GM12878 (cell line): Measurements from ENCODE around the gene ORAI3. TPM values are rescaled to one million over a fixed set of nuclear protein-coding genes. Genes with fewer than 3 reads are reported as not detected.

Experiments
- ATAC-seq: fragments of 200-7000 bp; cut with Tn5 transposase; 3 replicates; pipeline ENCODE4 v1.9.1; 2020; ENCODE audit warnings: mild to moderate bottlenecking, moderate library complexity
- BruUV-seq: library from RNA; stranded (reverse); fragments of 400-500 nt; replicated peaks from 2 replicates; lab custom pipeline; 2021; lab: Mats Ljungman, UMichigan
- CTCF ChIA-PET: fragments of 300-600 bp; sonication (Branson Sonifier 250); formaldehyde crosslinking; extraction: SDS; loops from one replicate; lab custom pipeline; 2021; ENCODE audit warnings: inconsistent platforms; lab: Yijun Ruan, JAX
- POLR2A ChIA-PET: fragments of 350-600 bp; formaldehyde crosslinking; extraction: SDS; loops from one replicate; lab custom pipeline; 2021; ENCODE audit warnings: inconsistent platforms; lab: Charles Lee
- RAD21 ChIA-PET: fragments of 300-600 bp; sonication (Branson Sonifier 250); formaldehyde crosslinking; loops from one replicate; lab custom pipeline; 2023; ENCODE audit warnings: antibody characterized with exemption; ENCODE audit not compliant: unreplicated experiment; lab: Charles Lee
- SMC1A ChIA-PET: fragments of 300-600 bp; sonication (Branson Sonifier 250); formaldehyde crosslinking; loops from one replicate; lab custom pipeline; 2023; ENCODE audit not compliant: unreplicated experiment, uncharacterized antibody; lab: Charles Lee
- DNase-seq: peaks from one replicate; pipeline ENCODE4 v3.0.0-alpha.2; 2011; ENCODE audit warnings: low read depth, low spot score
- FAIRE-seq: peaks from 3 replicates; lab custom pipeline; 2011; peaks lifted over from hg19 to GRCh38; lab: Jason Lieb, UNC
- H2AFZ ChIP-seq: 2 replicates; pipeline ENCODE4 v1.6.0; 2011; ENCODE audit warnings: low read depth, low read length, control low read depth; ENCODE audit not compliant: control insufficient read depth
- H3K27ac ChIP-seq: 2 replicates; pipeline ENCODE4 v1.5.1; 2011; ENCODE audit warnings: control low read depth; ENCODE audit not compliant: control insufficient read depth, insufficient read depth
- H3K27me3 ChIP-seq, 2 experiments: replicated peaks in 1 of 2; 2 replicates each; pipeline versions ENCODE4 v1.6.0 to v1.6.1; 2011; ENCODE audit warnings: low read length in 1 of 2; ENCODE audit not compliant: control insufficient read depth in 2 of 2, insufficient read depth in 2 of 2
- H3K36me3 ChIP-seq, 2 experiments: 2 replicates each; pipeline ENCODE4 v1.5.1; 2011; ENCODE audit warnings: low read length in 1 of 2; ENCODE audit not compliant: control insufficient read depth in 2 of 2, insufficient read depth in 2 of 2
- H3K4me1 ChIP-seq: 2 replicates; pipeline ENCODE4 v1.6.1; 2011; ENCODE audit warnings: mild to moderate bottlenecking, low read length, moderate library complexity, mixed read lengths; ENCODE audit not compliant: control insufficient read depth, insufficient read depth
- H3K4me2 ChIP-seq: 2 replicates; pipeline ENCODE4 v1.6.0; 2011; ENCODE audit warnings: control low read depth; ENCODE audit not compliant: control insufficient read depth, insufficient read depth
- H3K4me3 ChIP-seq: fragments of 200-600 bp; sonication (generic); 2 replicates; pipeline ENCODE4 v1.5.1; 2016
- H3K79me2 ChIP-seq: 2 replicates; pipeline ENCODE4 v1.6.0; 2011; ENCODE audit warnings: low read length; ENCODE audit not compliant: control insufficient read depth, insufficient read depth
- H3K9ac ChIP-seq: 2 replicates; pipeline ENCODE4 v1.8.0; 2011; ENCODE audit warnings: low read length, control low read depth, mixed read lengths; ENCODE audit not compliant: control insufficient read depth, insufficient read depth
- H3K9me3 ChIP-seq: replicated peaks from 3 replicates; pipeline ENCODE4 v1.5.1; 2011; ENCODE audit warnings: mild to moderate bottlenecking, low read length; ENCODE audit not compliant: control insufficient read depth, insufficient read depth
- H4K20me1 ChIP-seq: 2 replicates; pipeline ENCODE4 v1.6.0; 2011; ENCODE audit not compliant: control insufficient read depth, insufficient read depth
- FOXK2 ChIP-seq: fragments of 450-650 bp; IDR thresholded peaks from 2 replicates; pipeline ENCODE4 v1.6.1; 2017; ENCODE audit warnings: mild to moderate bottlenecking, moderate library complexity
- HDGF ChIP-seq: fragments of 450-650 bp; IDR thresholded peaks from 2 replicates; pipeline ENCODE4 v1.6.1; 2016; ENCODE audit warnings: antibody characterized with exemption
- IRF3 ChIP-seq: fragments of 450-650 bp; IDR thresholded peaks from 2 replicates; pipeline ENCODE4 v1.6.1; 2014; ENCODE audit warnings: mild to moderate bottlenecking
- JUNB ChIP-seq: IDR thresholded peaks from 2 replicates; pipeline ENCODE4 v1.6.1; 2016; ENCODE audit warnings: antibody characterized with exemption, mild to moderate bottlenecking
- MTA3 ChIP-seq: IDR thresholded peaks from 2 replicates; pipeline ENCODE4 v1.6.1; 2012; ENCODE audit warnings: low read length, inconsistent platforms, borderline replicate concordance
- NFYA ChIP-seq: IDR thresholded peaks from 2 replicates; pipeline ENCODE4 v1.6.1; 2011; ENCODE audit warnings: low read depth, mild to moderate bottlenecking, low read length, improper control_type of control experiment, borderline replicate concordance
- PML ChIP-seq: IDR thresholded peaks from 2 replicates; pipeline ENCODE4 v1.6.1; 2012; ENCODE audit warnings: low read length, inconsistent platforms
- POLR2A ChIP-seq: IDR thresholded peaks from 2 replicates; pipeline ENCODE4 v1.6.1; 2011; ENCODE audit warnings: low read depth, mild to moderate bottlenecking, low read length
- POLR2AphosphoS5 ChIP-seq: IDR thresholded peaks from 2 replicates; pipeline ENCODE4 v1.6.1; 2011; ENCODE audit warnings: mild to moderate bottlenecking, low read length, inconsistent platforms
- RBBP5 ChIP-seq: fragments of 200-600 bp; sonication (generic); conservative IDR thresholded peaks from 2 replicates; pipeline ENCODE4 v1.6.1; 2016
- RELB ChIP-seq: fragments of 450-650 bp; IDR thresholded peaks from 2 replicates; pipeline ENCODE4 v1.6.1; 2017; ENCODE audit warnings: low read depth, mild to moderate bottlenecking, moderate library complexity
- SKIL ChIP-seq: fragments of 450-650 bp; IDR thresholded peaks from 2 replicates; pipeline ENCODE4 v1.6.1; 2017; ENCODE audit warnings: mild to moderate bottlenecking, low read depth, inconsistent platforms; ENCODE audit not compliant: poor library complexity, severe bottlenecking
- SPI1 ChIP-seq: IDR thresholded peaks from 2 replicates; pipeline ENCODE4 v1.6.1; 2011; ENCODE audit warnings: low read depth, mild to moderate bottlenecking, low read length, moderate library complexity, borderline replicate concordance; ENCODE audit not compliant: insufficient read depth
- SUZ12 ChIP-seq: fragments of 200-600 bp; sonication (generic); IDR thresholded peaks from one replicate; pipeline ENCODE4 v1.6.1; 2018; ENCODE audit warnings: antibody characterized with exemption, mild to moderate bottlenecking; ENCODE audit not compliant: unreplicated experiment
- WRNIP1 ChIP-seq: IDR thresholded peaks from 2 replicates; pipeline ENCODE4 v1.6.1; 2011; ENCODE audit warnings: low read depth, low read length, improper control_type of control experiment, borderline replicate concordance
- ZBTB4 ChIP-seq: fragments of 450-650 bp; formaldehyde crosslinking; IDR thresholded peaks from 2 replicates; pipeline ENCODE4 v1.4.0; 2022; ENCODE audit warnings: mild to moderate bottlenecking, moderate library complexity
- WGBS: methylation state at CpG from one replicate; pipeline ENCODE4 v1.1.6; 2016; ENCODE audit warnings: low lambda C conversion rate; ENCODE audit not compliant: insufficient replicate concordance, insufficient coverage; ENCODE audit errors: missing lambda C conversion rate; 5-methylcytosine and 5-hydroxymethylcytosine counted together
- in situ Hi-C: fragments of 300-500 bp; cut with MboI; formaldehyde crosslinking; loops from 9 replicates; pipeline ENCODE4 v1.14.3; 2018; ENCODE audit warnings: mixed read lengths
- intact Hi-C: fragments of 100-400 bp; cut with micrococcal nuclease; formaldehyde crosslinking; loops from one replicate; pipeline ENCODE4 v1.14.2; 2022; ENCODE audit not compliant: unreplicated experiment
- polyA plus RNA-seq, 11 experiments: library from polyadenylated mRNA; depleted of rRNA in 4 of 11; unstranded in 6 of 11; stranded (reverse) in 5 of 11; fragments of >200 nt; fragmentation: Nextera tagmentation in 4 of 11; fragmentation: Illumina TruSeq in 1 of 11; extraction: Ambion mirVana in 4 of 11; extraction: Trizol in 1 of 11; gene quantifications; 1 replicate in 1 of 11; 2 replicates in 10 of 11; pipeline versions ENCODE4 v1.2.1 to v1.2.3, GENCODE V29; 2011 to 2016; ENCODE audit warnings: inconsistent platforms in 2 of 11, missing spikeins in 2 of 11, low read depth in 1 of 11
- total RNA-seq, 4 experiments: library from RNA; depleted of rRNA in 3 of 4; stranded (reverse); fragments of >200 nt in 3 of 4; fragmentation: Illumina TruSeq in 1 of 4; extraction: Trizol in 1 of 4; gene quantifications; 2 replicates each; pipeline versions ENCODE4 v1.2.1 to v1.2.3, GENCODE V29; 2013 to 2021

The ORAI3 gene
- total and polyA plus RNA-seq, 10 of the 15 experiments (the other 5 are each of a cell fraction or from before 2014, with no cell fraction given): 3.4 to 21.9 (median 16.2) TPM

- in situ Hi-C loops: no loop called here
- SMC1A ChIA-PET: interaction anchor here (1.2 to 1.3 kb wide), 2 partner anchors 9 to 15 kb away, joined by 3 to 5 read pairs; no protein-coding TSS in a partner anchor
- H3K36me3 ChIP-seq: peaks cover 0 to 9% of the 10 kb centered on the region in 2 experiments
- no peaks in the 10 kb centered on the region for H3K27me3 ChIP-seq
- no peak overlapping the region for H3K4me2 ChIP-seq
- H3K27ac ChIP-seq: no peak overlapping the region
- no peaks in the 10 kb centered on the region for H3K9me3 ChIP-seq
- peaks cover 5% of the 10 kb centered on the region for H3K79me2 ChIP-seq
- no peaks in the 10 kb centered on the region for H4K20me1 ChIP-seq
- no peak for ATAC-seq
- POLR2A ChIA-PET: interaction anchor here (0.6 kb wide), 1 partner anchor 28 kb away, joined by 4 read pairs; no protein-coding TSS in a partner anchor
- no peak overlapping the region for H3K9ac ChIP-seq
- H3K4me3 ChIP-seq: no peak overlapping the region
- RAD21 ChIA-PET: interaction anchor here (1.3 to 2.2 kb wide), 2 partner anchors 16 to 27 kb away, joined by 4 to 11 read pairs; no protein-coding TSS in a partner anchor
- FAIRE-seq: no peak
- peaks cover 4% of the 10 kb centered on the region; the same call in 1 of the 2 replicates for H3K4me1 ChIP-seq
- no peak for DNase-seq
- no peak overlapping the region for H2AFZ ChIP-seq
- BruUV-seq: no TSS peak
- intact Hi-C loops: loop anchor here (10.0 kb wide), 2 partner anchors 231 to 271 kb away; partner anchors contain the start of genes FBRS, PRR14 and SRCAP
- WGBS: 78% methylated on average over 10 of the region's 10 CpGs
- CTCF ChIA-PET: interaction anchor here (1.3 to 5.2 kb wide), 2 partner anchors 15 to 81 kb away, joined by 6 to 26 read pairs; no protein-coding TSS in a partner anchor
- TF ChIP-seq RELB (no peak), HDGF (no peak), SUZ12 (no peak), SKIL (no peak), POLR2A (no peak), NFYA (no peak), POLR2AphosphoS5 (no peak), FOXK2 (no peak), IRF3 (no peak), ZBTB4 (CRISPR knock-in tag) (no peak), RBBP5 (no peak), SPI1 (no peak), MTA3 (no peak), PML (no peak), JUNB (no peak), WRNIP1 (no peak)
These were observed 22.7 kb upstream of the ORAI3 start for GRCh38 chr16:30925995-30926811.
